SK-N-SH (cell line): ENCODE results near the gene XAB2. TPM values are rescaled to one million over a fixed set of nuclear protein-coding genes. Genes with fewer than 3 reads are reported as not detected.

Experiments used
- CTCF ChIA-PET: fragments of 300-600, 350-600 bp; formaldehyde crosslinking; extraction: SDS; loops from one replicate; lab custom pipeline; 2021; lab: Yijun Ruan, JAX
- POLR2A ChIA-PET: fragments of 350-600 bp; sonication (Branson Sonifier 250); formaldehyde crosslinking; extraction: SDS; loops from one replicate; lab custom pipeline; 2020; ENCODE audit warnings: antibody characterized with exemption, inconsistent platforms; lab: Yijun Ruan, JAX
- DNase-seq: peaks from one replicate; pipeline ENCODE4 v3.0.0; 2012
- H2AFZ ChIP-seq: fragments of 200-600 bp; sonication (generic); 2 replicates; pipeline ENCODE4 v1.8.1; 2016; ENCODE audit warnings: antibody characterized with exemption, mild to moderate bottlenecking, low read depth
- H3F3A ChIP-seq: fragments of 200-600 bp; sonication (generic); replicated peaks from 2 replicates; pipeline ENCODE3; 2016; ENCODE audit warnings: antibody characterized with exemption, mild to moderate bottlenecking; ENCODE audit not compliant: insufficient read depth
- H3K27ac ChIP-seq, 2 experiments: fragments of 200-500 bp in 1 of 2; fragments of 200-600 bp in 1 of 2; sonication (Bioruptor generic) in 1 of 2; sonication (generic), shearing (Covaris generic) in 1 of 2; 2 replicates each; pipeline versions ENCODE4 v1.5.1 to v1.6.1; 2014 to 2016; ENCODE audit warnings: low read depth in 2 of 2, inconsistent platforms in 1 of 2, low read length in 1 of 2, mild to moderate bottlenecking in 1 of 2, mixed read lengths in 1 of 2
- H3K27me3 ChIP-seq: fragments of 200-600 bp; sonication (generic), shearing (Covaris generic); 2 replicates; pipeline ENCODE4 v1.6.1; 2016; ENCODE audit warnings: mixed run types; ENCODE audit not compliant: insufficient read depth
- H3K36me3 ChIP-seq, 2 experiments: fragments of 200-500 bp in 1 of 2; fragments of 200-600 bp in 1 of 2; sonication (Bioruptor generic) in 1 of 2; sonication (generic) in 1 of 2; replicated peaks in 1 of 2; 2 replicates each; pipeline versions ENCODE3 to v1.5.1; 2014 to 2016; ENCODE audit warnings: low read length in 1 of 2, mild to moderate bottlenecking in 1 of 2; ENCODE audit not compliant: insufficient read depth in 2 of 2, control insufficient read depth in 1 of 2
- H3K4me1 ChIP-seq, 2 experiments: fragments of 200-500 bp in 1 of 2; fragments of 200-600 bp in 1 of 2; sonication (Bioruptor generic) in 1 of 2; sonication (generic), shearing (Covaris generic) in 1 of 2; 2 replicates each; pipeline versions ENCODE4 v1.5.1 to v1.6.1; 2014 to 2016; ENCODE audit warnings: low read depth in 1 of 2, low read length in 1 of 2, mixed run types in 1 of 2; ENCODE audit not compliant: insufficient read depth in 2 of 2, control insufficient read depth in 1 of 2
- H3K4me2 ChIP-seq: fragments of 200-600 bp; sonication (generic), shearing (Covaris generic); 2 replicates; pipeline ENCODE4 v1.6.1; 2017; ENCODE audit warnings: mixed run types
- H3K4me3 ChIP-seq, 2 experiments: fragments of 200-500 bp in 1 of 2; fragments of 200-600 bp in 1 of 2; sonication (Bioruptor generic) in 1 of 2; sonication (generic), shearing (Covaris generic) in 1 of 2; 2 replicates each; pipeline versions ENCODE4 v1.5.1 to v1.8.1; 2014 to 2016; ENCODE audit warnings: low read depth in 2 of 2, inconsistent platforms in 1 of 2, low read length in 1 of 2, mild to moderate bottlenecking in 1 of 2, mixed read lengths in 1 of 2, moderate library complexity in 1 of 2
- H3K79me2 ChIP-seq: fragments of 200-600 bp; sonication (generic); 2 replicates; pipeline ENCODE4 v1.8.1; 2017; ENCODE audit warnings: mild to moderate bottlenecking; ENCODE audit not compliant: insufficient read depth
- H3K9ac ChIP-seq: fragments of 200-600 bp; sonication (generic); 2 replicates; pipeline ENCODE4 v1.6.1; 2017; ENCODE audit warnings: mixed run types
- H3K9me2 ChIP-seq: fragments of 200-600 bp; sonication (generic); 2 replicates; pipeline ENCODE4 v1.6.1; 2017; ENCODE audit warnings: mixed run types
- H3K9me3 ChIP-seq: fragments of 200-600 bp; sonication (generic); 2 replicates; pipeline ENCODE4 v1.6.1; 2017; ENCODE audit warnings: mixed run types, mild to moderate bottlenecking, moderate library complexity
- H4K20me1 ChIP-seq: fragments of 200-600 bp; sonication (generic); 2 replicates; pipeline ENCODE4 v1.6.1; 2017; ENCODE audit warnings: mild to moderate bottlenecking, mixed run types; ENCODE audit not compliant: insufficient read depth
- ELF1 ChIP-seq: IDR thresholded peaks from 2 replicates; pipeline ENCODE4 v1.4.0; 2012
- FOSL2 ChIP-seq: IDR thresholded peaks from 2 replicates; pipeline ENCODE4 v1.4.0; 2012; ENCODE audit warnings: low read depth, mild to moderate bottlenecking, moderate library complexity, borderline replicate concordance
- FOXJ3 ChIP-seq: sonication (generic); formaldehyde crosslinking; IDR thresholded peaks from 2 replicates; pipeline ENCODE4 v1.5.1; 2020; ENCODE audit warnings: mild to moderate bottlenecking, missing genetic modification reagents
- FOXM1 ChIP-seq: IDR thresholded peaks from 2 replicates; pipeline ENCODE4 v1.4.0; 2012; ENCODE audit warnings: low read depth, mild to moderate bottlenecking
- GABPA ChIP-seq: IDR thresholded peaks from 2 replicates; pipeline ENCODE4 v1.4.0; 2012; ENCODE audit warnings: low read depth, mild to moderate bottlenecking
- NRF1 ChIP-seq: IDR thresholded peaks from 2 replicates; pipeline ENCODE4 v1.6.1; 2012; ENCODE audit warnings: low read depth, mild to moderate bottlenecking, low read length
- RCOR1 ChIP-seq: fragments of 150-350 bp; IDR thresholded peaks from 2 replicates; pipeline ENCODE4 v1.6.1; 2017; ENCODE audit warnings: antibody characterized with exemption, low read length
- RXRA ChIP-seq: IDR thresholded peaks from 2 replicates; pipeline ENCODE4 v1.4.0; 2012; ENCODE audit warnings: low read depth, mild to moderate bottlenecking, borderline replicate concordance
- TAF1 ChIP-seq: IDR thresholded peaks from 2 replicates; pipeline ENCODE4 v1.6.1; 2012; ENCODE audit warnings: low read depth, mild to moderate bottlenecking, low read length, moderate library complexity, borderline replicate concordance
- TEAD4 ChIP-seq: IDR thresholded peaks from 2 replicates; pipeline ENCODE4 v1.4.0; 2012; ENCODE audit warnings: mild to moderate bottlenecking, borderline replicate concordance; ENCODE audit not compliant: insufficient read depth
- WGBS: methylation state at CpG from one replicate; pipeline ENCODE4 v1.1.6; 2017; ENCODE audit warnings: low lambda C conversion rate; 5-methylcytosine and 5-hydroxymethylcytosine counted together
- polyA plus RNA-seq, 3 experiments: library from polyadenylated mRNA; depleted of rRNA; stranded (reverse); fragments of >200 nt; gene quantifications; 2 replicates each; pipeline ENCODE4 v1.2.3, GENCODE V29; 2012
- TF ChIP-seq, protein P1 (sequence below): IDR thresholded peaks from 2 replicates; pipeline ENCODE4 v1.6.1; 2012; ENCODE audit warnings: mild to moderate bottlenecking, low read depth, low read length, moderate library complexity
- TF ChIP-seq, protein P2 (sequence below): IDR thresholded peaks from 2 replicates; pipeline ENCODE4 v1.4.0; 2012; ENCODE audit warnings: low read depth, borderline replicate concordance
- TF ChIP-seq, protein P3 (sequence below): IDR thresholded peaks from 2 replicates; pipeline ENCODE4; 2012
- TF ChIP-seq, protein P4 (sequence below): fragments of 150-350 bp; IDR thresholded peaks from 2 replicates; pipeline ENCODE4 v1.6.1; 2016; ENCODE audit warnings: mild to moderate bottlenecking, low read depth, low read length

Gene XAB2
- polyA plus RNA-seq, 1 of the 3 experiments (the other 2 are of a cell fraction), result 43.3 TPM

DNA sequence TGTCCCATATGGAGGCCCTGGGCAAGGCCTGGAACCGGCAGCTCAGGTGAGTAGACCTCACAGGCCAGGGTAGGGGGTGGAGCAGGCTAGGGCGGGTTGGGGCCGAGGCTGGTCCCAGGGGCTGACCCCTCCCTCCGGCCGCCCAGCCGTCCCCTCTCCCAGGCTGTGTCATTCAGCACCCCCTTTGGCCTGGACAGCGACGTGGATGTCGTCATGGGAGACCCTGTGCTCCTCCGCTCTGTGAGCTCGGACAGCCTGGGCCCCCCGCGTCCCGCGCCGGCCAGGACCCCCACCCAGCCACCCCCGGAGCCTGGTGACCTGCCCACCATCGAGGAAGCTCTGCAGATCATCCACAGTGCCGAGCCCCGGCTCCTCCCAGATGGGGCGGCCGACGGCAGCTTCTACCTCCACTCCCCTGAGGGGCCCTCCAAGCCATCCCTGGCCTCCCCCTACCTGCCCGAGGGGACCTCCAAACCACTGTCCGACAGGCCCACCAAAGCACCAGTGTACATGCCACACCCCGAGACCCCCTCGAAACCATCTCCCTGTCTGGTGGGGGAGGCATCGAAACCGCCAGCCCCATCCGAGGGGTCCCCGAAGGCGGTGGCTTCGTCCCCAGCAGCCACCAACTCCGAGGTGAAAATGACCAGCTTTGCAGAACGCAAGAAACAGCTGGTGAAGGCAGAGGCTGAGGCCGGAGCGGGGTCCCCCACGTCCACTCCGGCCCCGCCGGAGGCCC is 17.6 kb downstream of the XAB2 start:
- ChIA-PET POLR2A (interaction anchor here (1.2 kb wide), 1 partner anchor 15 kb away, joined by 3 read pairs; no protein-coding TSS in a partner anchor), CTCF (interaction anchor here (1.4 kb wide), 1 partner anchor 43 kb away, joined by 3 read pairs; no protein-coding TSS in a partner anchor)
- TF ChIP-seq, protein P1, sequence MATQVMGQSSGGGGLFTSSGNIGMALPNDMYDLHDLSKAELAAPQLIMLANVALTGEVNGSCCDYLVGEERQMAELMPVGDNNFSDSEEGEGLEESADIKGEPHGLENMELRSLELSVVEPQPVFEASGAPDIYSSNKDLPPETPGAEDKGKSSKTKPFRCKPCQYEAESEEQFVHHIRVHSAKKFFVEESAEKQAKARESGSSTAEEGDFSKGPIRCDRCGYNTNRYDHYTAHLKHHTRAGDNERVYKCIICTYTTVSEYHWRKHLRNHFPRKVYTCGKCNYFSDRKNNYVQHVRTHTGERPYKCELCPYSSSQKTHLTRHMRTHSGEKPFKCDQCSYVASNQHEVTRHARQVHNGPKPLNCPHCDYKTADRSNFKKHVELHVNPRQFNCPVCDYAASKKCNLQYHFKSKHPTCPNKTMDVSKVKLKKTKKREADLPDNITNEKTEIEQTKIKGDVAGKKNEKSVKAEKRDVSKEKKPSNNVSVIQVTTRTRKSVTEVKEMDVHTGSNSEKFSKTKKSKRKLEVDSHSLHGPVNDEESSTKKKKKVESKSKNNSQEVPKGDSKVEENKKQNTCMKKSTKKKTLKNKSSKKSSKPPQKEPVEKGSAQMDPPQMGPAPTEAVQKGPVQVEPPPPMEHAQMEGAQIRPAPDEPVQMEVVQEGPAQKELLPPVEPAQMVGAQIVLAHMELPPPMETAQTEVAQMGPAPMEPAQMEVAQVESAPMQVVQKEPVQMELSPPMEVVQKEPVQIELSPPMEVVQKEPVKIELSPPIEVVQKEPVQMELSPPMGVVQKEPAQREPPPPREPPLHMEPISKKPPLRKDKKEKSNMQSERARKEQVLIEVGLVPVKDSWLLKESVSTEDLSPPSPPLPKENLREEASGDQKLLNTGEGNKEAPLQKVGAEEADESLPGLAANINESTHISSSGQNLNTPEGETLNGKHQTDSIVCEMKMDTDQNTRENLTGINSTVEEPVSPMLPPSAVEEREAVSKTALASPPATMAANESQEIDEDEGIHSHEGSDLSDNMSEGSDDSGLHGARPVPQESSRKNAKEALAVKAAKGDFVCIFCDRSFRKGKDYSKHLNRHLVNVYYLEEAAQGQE, result peak; percentile 88
- no peak for TF ChIP-seq TEAD4

DNA sequence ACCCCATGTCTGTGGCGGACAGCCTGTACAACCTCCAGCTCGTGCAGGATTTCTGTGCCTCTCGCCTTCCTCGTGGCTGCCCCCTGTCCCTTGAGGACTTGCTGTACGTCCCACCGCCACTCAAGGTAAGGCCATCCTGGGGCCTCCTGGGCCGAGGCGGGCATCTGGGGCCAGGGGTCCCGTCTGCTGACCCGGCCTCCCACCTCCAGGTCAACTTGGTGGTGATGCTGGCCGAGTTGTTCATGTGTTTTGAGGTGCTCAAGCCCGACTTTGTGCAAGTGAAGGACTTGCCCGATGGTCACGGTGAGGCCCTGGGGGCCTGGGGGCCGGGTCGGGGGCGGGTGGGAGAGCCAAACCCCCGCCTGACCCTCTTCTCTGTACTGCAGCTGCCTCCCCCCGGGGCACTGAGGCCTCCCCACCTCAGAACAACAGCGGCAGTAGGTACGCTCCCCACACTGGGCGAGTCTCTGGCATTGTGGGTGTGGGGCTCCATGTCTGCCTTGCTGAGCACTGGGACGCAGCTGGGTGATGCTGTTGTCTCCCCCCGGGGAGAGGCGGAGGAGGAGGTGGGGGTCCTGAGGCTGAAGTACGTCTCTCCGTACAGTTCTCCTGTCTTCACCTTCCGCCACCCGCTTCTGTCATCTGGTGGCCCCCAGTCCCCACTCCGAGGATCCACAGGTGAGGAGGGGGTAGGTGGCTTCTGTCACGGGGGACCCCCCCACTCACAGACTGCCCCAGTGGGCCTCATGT is 18.7 kb downstream of the XAB2 start:
- Histone ChIP-seq H3K4me2 (no peak overlapping the region), H3K9me3 (no peaks in the 10 kb centered on the region), H3F3A (no peaks in the 10 kb centered on the region), H3K9me2 (no peaks in the 10 kb centered on the region), H3K27ac (no peak overlapping the region), H3K4me1 (no peaks in the 10 kb centered on the region), H2AFZ (no peak overlapping the region), H3K36me3 (no peaks in the 10 kb centered on the region), H3K79me2 (no peaks in the 10 kb centered on the region), H4K20me1 (no peaks in the 10 kb centered on the region), H3K27me3 (no peaks in the 10 kb centered on the region), H3K4me3 (no peak overlapping the region), H3K9ac (no peak overlapping the region)
- CTCF ChIA-PET, result interaction anchor here (1.8 kb wide), 1 partner anchor 70 kb away, joined by 6 read pairs; the partner anchor contains the start of gene TRAPPC5
- 44% methylated on average over 14 of the region's 31 CpGs for whole genome bisulfite sequencing
- TF ChIP-seq RXRA (no peak), FOXM1 (no peak), FOSL2 (no peak), GABPA (no peak), FOXJ3 (CRISPR knock-in tag) (no peak), RCOR1 (no peak), ELF1 (no peak), TAF1 (no peak), NRF1 (no peak)
- TF ChIP-seq, protein P2, sequence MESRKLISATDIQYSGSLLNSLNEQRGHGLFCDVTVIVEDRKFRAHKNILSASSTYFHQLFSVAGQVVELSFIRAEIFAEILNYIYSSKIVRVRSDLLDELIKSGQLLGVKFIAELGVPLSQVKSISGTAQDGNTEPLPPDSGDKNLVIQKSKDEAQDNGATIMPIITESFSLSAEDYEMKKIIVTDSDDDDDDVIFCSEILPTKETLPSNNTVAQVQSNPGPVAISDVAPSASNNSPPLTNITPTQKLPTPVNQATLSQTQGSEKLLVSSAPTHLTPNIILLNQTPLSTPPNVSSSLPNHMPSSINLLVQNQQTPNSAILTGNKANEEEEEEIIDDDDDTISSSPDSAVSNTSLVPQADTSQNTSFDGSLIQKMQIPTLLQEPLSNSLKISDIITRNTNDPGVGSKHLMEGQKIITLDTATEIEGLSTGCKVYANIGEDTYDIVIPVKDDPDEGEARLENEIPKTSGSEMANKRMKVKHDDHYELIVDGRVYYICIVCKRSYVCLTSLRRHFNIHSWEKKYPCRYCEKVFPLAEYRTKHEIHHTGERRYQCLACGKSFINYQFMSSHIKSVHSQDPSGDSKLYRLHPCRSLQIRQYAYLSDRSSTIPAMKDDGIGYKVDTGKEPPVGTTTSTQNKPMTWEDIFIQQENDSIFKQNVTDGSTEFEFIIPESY, result no peak
- TF ChIP-seq, protein P3, sequence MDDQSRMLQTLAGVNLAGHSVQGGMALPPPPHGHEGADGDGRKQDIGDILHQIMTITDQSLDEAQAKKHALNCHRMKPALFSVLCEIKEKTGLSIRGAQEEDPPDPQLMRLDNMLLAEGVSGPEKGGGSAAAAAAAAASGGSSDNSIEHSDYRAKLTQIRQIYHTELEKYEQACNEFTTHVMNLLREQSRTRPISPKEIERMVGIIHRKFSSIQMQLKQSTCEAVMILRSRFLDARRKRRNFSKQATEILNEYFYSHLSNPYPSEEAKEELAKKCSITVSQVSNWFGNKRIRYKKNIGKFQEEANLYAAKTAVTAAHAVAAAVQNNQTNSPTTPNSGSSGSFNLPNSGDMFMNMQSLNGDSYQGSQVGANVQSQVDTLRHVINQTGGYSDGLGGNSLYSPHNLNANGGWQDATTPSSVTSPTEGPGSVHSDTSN, result no peak
- TF ChIP-seq, protein P4, sequence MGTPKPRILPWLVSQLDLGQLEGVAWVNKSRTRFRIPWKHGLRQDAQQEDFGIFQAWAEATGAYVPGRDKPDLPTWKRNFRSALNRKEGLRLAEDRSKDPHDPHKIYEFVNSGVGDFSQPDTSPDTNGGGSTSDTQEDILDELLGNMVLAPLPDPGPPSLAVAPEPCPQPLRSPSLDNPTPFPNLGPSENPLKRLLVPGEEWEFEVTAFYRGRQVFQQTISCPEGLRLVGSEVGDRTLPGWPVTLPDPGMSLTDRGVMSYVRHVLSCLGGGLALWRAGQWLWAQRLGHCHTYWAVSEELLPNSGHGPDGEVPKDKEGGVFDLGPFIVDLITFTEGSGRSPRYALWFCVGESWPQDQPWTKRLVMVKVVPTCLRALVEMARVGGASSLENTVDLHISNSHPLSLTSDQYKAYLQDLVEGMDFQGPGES, result no peak
- POLR2A ChIA-PET, result interaction anchor here (1.2 kb wide), 1 partner anchor 14 kb away, joined by 3 read pairs; no protein-coding TSS in a partner anchor
- DNase-seq, result no peak

More for the DNA sequence above, 17.6 kb downstream of the XAB2 start:
- H3F3A ChIP-seq, result no peaks in the 10 kb centered on the region
- H3K36me3 ChIP-seq, result no peaks in the 10 kb centered on the region
- no peak overlapping the region for H2AFZ ChIP-seq
- no peaks in the 10 kb centered on the region for H3K79me2 ChIP-seq
- H3K9ac ChIP-seq, result no peak overlapping the region
- no peaks in the 10 kb centered on the region for H3K27me3 ChIP-seq
- H3K9me2 ChIP-seq, result no peaks in the 10 kb centered on the region
- H3K4me3 ChIP-seq, result no peak overlapping the region
- no peaks in the 10 kb centered on the region for H3K9me3 ChIP-seq
- 75% methylated on average over 7 of the region's 41 CpGs for WGBS
- H3K27ac ChIP-seq, result no peak overlapping the region
- no peaks in the 10 kb centered on the region for H4K20me1 ChIP-seq
- H3K4me1 ChIP-seq, result peaks cover 0 to 2% of the 10 kb centered on the region in 2 experiments; a peak in 1 of 4 replicates
- H3K4me2 ChIP-seq, result no peak overlapping the region
- no peak for DNase-seq
